Sigmoid colon (tissue), 4 donors: ENCODE results near the gene TRERF1.

Experiments used
- POLR2A ChIP-seq, 2 donors: fragments of 450-650 bp; IDR thresholded peaks; one replicate each; pipeline ENCODE4 v1.6.1; 2016; ENCODE audit warnings: antibody characterized with exemption in 2 of 2, mild to moderate bottlenecking in 2 of 2, moderate library complexity in 2 of 2
- POLR2AphosphoS5 ChIP-seq, 4 donors: sonication (generic); formaldehyde crosslinking; IDR thresholded peaks; one replicate each; pipeline ENCODE4 v1.6.1; 2017; ENCODE audit warnings: antibody characterized with exemption in 4 of 4
- TF ChIP-seq, protein P1 (sequence below), 4 experiments: fragments of 450-650 bp in 3 of 4; fragments of 200-600 bp in 1 of 4; IDR thresholded peaks; one replicate each; pipeline ENCODE4 v1.5.1; 2016 to 2019; ENCODE audit warnings: antibody characterized with exemption in 4 of 4, mild to moderate bottlenecking in 3 of 4, moderate library complexity in 2 of 4

DNA sequence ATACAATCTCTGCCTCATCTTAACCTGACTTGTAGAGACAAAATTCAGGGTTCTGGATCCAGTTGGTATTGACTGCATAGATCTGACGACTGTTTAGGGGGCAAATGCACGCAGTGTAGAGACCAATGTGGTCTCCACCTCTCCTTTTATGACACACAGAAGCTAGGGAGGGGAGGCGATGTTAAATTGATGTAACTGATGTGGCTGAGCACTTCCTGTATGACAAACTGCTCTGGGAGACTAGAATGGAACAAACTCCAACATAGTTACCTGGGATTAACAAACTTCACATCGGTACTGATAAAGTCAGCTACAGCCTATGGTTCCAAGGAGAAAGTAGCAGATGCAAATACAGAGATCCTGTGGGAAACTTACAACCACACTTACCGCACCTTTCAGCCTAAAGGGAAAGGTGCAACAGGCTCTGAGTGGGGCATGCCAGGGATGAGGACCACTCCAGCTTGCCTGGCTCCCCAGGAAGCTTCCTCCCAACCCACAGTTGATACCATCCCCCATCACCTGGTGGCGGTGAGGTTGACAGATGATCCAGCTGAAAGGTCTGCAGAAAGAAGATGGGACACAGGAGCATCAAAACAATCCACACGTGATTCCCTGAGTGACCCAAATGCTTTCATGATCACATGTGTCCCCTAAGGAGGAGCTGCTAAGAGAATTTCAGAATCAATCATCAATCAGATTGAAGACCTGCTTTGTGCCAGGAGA, 173.4 kb downstream of the TRERF1 start:
- TF ChIP-seq, protein P1, sequence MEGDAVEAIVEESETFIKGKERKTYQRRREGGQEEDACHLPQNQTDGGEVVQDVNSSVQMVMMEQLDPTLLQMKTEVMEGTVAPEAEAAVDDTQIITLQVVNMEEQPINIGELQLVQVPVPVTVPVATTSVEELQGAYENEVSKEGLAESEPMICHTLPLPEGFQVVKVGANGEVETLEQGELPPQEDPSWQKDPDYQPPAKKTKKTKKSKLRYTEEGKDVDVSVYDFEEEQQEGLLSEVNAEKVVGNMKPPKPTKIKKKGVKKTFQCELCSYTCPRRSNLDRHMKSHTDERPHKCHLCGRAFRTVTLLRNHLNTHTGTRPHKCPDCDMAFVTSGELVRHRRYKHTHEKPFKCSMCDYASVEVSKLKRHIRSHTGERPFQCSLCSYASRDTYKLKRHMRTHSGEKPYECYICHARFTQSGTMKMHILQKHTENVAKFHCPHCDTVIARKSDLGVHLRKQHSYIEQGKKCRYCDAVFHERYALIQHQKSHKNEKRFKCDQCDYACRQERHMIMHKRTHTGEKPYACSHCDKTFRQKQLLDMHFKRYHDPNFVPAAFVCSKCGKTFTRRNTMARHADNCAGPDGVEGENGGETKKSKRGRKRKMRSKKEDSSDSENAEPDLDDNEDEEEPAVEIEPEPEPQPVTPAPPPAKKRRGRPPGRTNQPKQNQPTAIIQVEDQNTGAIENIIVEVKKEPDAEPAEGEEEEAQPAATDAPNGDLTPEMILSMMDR (IDR thresholded peaks at IDR 0.05): no peak
- no peak for TF ChIP-seq POLR2AphosphoS5 (IDR thresholded peaks at IDR 0.05)
- no peak for TF ChIP-seq POLR2A (IDR thresholded peaks at IDR 0.05)
